Measurements from ENCODE around the gene MUSTN1. TPM values are rescaled to one million over a fixed set of nuclear protein-coding genes. Genes with fewer than 3 reads are reported as not detected.

MUSTN1 gene
- total and polyA plus RNA-seq, 2 experiments from 2014 or later = 1.2 to 1.4 TPM

DNA sequence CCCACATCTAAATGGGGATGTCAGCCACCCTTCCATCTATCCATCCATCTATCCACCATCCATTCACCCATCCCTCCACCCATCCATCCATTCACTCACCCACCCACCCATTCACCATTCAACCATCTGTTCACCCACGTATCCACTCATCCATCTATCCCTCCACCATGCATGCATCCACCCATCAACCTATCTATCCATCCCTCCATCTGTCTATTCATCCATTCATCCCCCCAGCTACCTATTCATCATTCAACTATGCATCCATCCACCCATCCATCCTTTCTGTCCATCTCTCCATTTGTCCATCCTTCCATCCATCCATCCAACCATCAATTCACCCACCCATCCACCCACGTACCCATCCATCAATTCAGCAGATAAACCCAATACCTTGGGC lies 25.7 kb downstream of the MUSTN1 start:
- TF ChIP-seq, protein P1, sequence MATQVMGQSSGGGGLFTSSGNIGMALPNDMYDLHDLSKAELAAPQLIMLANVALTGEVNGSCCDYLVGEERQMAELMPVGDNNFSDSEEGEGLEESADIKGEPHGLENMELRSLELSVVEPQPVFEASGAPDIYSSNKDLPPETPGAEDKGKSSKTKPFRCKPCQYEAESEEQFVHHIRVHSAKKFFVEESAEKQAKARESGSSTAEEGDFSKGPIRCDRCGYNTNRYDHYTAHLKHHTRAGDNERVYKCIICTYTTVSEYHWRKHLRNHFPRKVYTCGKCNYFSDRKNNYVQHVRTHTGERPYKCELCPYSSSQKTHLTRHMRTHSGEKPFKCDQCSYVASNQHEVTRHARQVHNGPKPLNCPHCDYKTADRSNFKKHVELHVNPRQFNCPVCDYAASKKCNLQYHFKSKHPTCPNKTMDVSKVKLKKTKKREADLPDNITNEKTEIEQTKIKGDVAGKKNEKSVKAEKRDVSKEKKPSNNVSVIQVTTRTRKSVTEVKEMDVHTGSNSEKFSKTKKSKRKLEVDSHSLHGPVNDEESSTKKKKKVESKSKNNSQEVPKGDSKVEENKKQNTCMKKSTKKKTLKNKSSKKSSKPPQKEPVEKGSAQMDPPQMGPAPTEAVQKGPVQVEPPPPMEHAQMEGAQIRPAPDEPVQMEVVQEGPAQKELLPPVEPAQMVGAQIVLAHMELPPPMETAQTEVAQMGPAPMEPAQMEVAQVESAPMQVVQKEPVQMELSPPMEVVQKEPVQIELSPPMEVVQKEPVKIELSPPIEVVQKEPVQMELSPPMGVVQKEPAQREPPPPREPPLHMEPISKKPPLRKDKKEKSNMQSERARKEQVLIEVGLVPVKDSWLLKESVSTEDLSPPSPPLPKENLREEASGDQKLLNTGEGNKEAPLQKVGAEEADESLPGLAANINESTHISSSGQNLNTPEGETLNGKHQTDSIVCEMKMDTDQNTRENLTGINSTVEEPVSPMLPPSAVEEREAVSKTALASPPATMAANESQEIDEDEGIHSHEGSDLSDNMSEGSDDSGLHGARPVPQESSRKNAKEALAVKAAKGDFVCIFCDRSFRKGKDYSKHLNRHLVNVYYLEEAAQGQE (IDR thresholded peaks at IDR 0.05; ENCODE audit: unreplicated experiment) = no peak
- TF ChIP-seq, protein P2, sequence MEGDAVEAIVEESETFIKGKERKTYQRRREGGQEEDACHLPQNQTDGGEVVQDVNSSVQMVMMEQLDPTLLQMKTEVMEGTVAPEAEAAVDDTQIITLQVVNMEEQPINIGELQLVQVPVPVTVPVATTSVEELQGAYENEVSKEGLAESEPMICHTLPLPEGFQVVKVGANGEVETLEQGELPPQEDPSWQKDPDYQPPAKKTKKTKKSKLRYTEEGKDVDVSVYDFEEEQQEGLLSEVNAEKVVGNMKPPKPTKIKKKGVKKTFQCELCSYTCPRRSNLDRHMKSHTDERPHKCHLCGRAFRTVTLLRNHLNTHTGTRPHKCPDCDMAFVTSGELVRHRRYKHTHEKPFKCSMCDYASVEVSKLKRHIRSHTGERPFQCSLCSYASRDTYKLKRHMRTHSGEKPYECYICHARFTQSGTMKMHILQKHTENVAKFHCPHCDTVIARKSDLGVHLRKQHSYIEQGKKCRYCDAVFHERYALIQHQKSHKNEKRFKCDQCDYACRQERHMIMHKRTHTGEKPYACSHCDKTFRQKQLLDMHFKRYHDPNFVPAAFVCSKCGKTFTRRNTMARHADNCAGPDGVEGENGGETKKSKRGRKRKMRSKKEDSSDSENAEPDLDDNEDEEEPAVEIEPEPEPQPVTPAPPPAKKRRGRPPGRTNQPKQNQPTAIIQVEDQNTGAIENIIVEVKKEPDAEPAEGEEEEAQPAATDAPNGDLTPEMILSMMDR (conservative IDR thresholded peaks at IDR 0.05; ENCODE audit: low read depth in 2 of 2) = no peak
- TF ChIP-seq CREB1 (CRISPR knock-in tag; IDR thresholded peaks at IDR 0.05; ENCODE audit: low read depth) (no peak), ZNF331 (CRISPR knock-in tag; IDR thresholded peaks at IDR 0.05; ENCODE audit: low read depth) (no peak), ZNF114 (CRISPR knock-in tag; IDR thresholded peaks at IDR 0.05) (no peak), NANOG (IDR thresholded peaks at IDR 0.05; ENCODE audit: borderline replicate concordance) (no peak), EZH2phosphoT487 (IDR thresholded peaks at IDR 0.05; ENCODE audit: unreplicated experiment) (no peak), STAT1 (IDR thresholded peaks at IDR 0.05; ENCODE audit: unreplicated experiment) (no peak), EZH2 (IDR thresholded peaks at IDR 0.05; ENCODE audit: low read depth, unreplicated experiment) (no peak), JUNB (IDR thresholded peaks at IDR 0.05; ENCODE audit: unreplicated experiment) (no peak), POLR2AphosphoS5 (IDR thresholded peaks at IDR 0.05; ENCODE audit: low read depth) (no peak)
- TF ChIP-seq, protein P3, sequence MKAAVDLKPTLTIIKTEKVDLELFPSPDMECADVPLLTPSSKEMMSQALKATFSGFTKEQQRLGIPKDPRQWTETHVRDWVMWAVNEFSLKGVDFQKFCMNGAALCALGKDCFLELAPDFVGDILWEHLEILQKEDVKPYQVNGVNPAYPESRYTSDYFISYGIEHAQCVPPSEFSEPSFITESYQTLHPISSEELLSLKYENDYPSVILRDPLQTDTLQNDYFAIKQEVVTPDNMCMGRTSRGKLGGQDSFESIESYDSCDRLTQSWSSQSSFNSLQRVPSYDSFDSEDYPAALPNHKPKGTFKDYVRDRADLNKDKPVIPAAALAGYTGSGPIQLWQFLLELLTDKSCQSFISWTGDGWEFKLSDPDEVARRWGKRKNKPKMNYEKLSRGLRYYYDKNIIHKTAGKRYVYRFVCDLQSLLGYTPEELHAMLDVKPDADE (IDR thresholded peaks at IDR 0.05) = no peak
- TF ChIP-seq, protein P4, sequence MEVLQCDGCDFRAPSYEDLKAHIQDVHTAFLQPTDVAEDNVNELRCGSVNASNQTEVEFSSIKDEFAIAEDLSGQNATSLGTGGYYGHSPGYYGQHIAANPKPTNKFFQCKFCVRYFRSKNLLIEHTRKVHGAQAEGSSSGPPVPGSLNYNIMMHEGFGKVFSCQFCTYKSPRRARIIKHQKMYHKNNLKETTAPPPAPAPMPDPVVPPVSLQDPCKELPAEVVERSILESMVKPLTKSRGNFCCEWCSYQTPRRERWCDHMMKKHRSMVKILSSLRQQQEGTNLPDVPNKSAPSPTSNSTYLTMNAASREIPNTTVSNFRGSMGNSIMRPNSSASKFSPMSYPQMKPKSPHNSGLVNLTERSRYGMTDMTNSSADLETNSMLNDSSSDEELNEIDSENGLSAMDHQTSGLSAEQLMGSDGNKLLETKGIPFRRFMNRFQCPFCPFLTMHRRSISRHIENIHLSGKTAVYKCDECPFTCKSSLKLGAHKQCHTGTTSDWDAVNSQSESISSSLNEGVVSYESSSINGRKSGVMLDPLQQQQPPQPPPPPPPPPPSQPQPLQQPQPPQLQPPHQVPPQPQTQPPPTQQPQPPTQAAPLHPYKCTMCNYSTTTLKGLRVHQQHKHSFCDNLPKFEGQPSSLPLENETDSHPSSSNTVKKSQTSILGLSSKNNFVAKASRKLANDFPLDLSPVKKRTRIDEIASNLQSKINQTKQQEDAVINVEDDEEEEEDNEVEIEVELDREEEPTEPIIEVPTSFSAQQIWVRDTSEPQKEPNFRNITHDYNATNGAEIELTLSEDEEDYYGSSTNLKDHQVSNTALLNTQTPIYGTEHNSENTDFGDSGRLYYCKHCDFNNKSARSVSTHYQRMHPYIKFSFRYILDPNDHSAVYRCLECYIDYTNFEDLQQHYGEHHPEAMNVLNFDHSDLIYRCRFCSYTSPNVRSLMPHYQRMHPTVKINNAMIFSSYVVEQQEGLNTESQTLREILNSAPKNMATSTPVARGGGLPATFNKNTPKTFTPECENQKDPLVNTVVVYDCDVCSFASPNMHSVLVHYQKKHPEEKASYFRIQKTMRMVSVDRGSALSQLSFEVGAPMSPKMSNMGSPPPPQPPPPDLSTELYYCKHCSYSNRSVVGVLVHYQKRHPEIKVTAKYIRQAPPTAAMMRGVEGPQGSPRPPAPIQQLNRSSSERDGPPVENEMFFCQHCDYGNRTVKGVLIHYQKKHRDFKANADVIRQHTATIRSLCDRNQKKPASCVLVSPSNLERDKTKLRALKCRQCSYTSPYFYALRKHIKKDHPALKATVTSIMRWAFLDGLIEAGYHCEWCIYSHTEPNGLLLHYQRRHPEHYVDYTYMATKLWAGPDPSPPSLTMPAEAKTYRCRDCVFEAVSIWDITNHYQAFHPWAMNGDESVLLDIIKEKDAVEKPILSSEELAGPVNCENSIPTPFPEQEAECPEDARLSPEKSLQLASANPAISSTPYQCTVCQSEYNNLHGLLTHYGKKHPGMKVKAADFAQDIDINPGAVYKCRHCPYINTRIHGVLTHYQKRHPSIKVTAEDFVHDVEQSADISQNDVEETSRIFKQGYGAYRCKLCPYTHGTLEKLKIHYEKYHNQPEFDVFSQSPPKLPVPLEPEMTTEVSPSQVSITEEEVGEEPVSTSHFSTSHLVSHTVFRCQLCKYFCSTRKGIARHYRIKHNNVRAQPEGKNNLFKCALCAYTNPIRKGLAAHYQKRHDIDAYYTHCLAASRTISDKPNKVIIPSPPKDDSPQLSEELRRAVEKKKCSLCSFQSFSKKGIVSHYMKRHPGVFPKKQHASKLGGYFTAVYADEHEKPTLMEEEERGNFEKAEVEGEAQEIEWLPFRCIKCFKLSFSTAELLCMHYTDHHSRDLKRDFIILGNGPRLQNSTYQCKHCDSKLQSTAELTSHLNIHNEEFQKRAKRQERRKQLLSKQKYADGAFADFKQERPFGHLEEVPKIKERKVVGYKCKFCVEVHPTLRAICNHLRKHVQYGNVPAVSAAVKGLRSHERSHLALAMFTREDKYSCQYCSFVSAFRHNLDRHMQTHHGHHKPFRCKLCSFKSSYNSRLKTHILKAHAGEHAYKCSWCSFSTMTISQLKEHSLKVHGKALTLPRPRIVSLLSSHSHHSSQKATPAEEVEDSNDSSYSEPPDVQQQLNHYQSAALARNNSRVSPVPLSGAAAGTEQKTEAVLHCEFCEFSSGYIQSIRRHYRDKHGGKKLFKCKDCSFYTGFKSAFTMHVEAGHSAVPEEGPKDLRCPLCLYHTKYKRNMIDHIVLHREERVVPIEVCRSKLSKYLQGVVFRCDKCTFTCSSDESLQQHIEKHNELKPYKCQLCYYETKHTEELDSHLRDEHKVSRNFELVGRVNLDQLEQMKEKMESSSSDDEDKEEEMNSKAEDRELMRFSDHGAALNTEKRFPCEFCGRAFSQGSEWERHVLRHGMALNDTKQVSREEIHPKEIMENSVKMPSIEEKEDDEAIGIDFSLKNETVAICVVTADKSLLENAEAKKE (CRISPR knock-in tag; IDR thresholded peaks at IDR 0.05) = no peak
- H3K4me3 ChIP-seq = no peak overlapping the region
- no peaks in the 10 kb centered on the region for H3F3A ChIP-seq (replicated peaks; ENCODE audit: low read depth)
- H3K36me3 ChIP-seq (ENCODE audit: insufficient read depth) = no peaks in the 10 kb centered on the region
- no peaks in the 10 kb centered on the region for H3K27me3 ChIP-seq (ENCODE audit: insufficient read depth)
- no peaks in the 10 kb centered on the region; the same call in 2 of the 3 replicates for H3K4me1 Mint-ChIP-seq
- no peak overlapping the region for H3K27ac ChIP-seq (ENCODE audit: low read depth)
- DNase-seq (ENCODE audit: low spot score) (no peak), ATAC-seq (no peak)
- no peak overlapping the region for H2AFZ ChIP-seq
- H3K4me3 Mint-ChIP-seq = no peak overlapping the region
- no peaks in the 10 kb centered on the region for H4K20me1 ChIP-seq (replicated peaks; ENCODE audit: insufficient read depth)
- no peaks in the 10 kb centered on the region for H3K4me1 ChIP-seq (ENCODE audit: insufficient read depth)
- no peak overlapping the region for H3K4me2 ChIP-seq
- no peaks in the 10 kb centered on the region for H3K36me3 Mint-ChIP-seq (ENCODE audit: low read depth)
- peaks cover 6% of the 10 kb centered on the region for H3K27me3 Mint-ChIP-seq (ENCODE audit: insufficient read depth, low read depth, poor library complexity)
- H3K9me2 ChIP-seq (ENCODE audit: insufficient read depth) = 0 out of 2 replicates have a peak, but pooled peaks cover 4% of the 10 kb centered on the region
- H3K27ac Mint-ChIP-seq = no peak overlapping the region
- no peaks in the 10 kb centered on the region for H3K79me2 ChIP-seq (replicated peaks; ENCODE audit: insufficient read depth)
- H3K9me3 Mint-ChIP-seq = no peaks in the 10 kb centered on the region

Data from GM23338 (cell line).